Caco-2 (cell line): ENCODE data around the gene BCAT1. TPM values are rescaled to one million over a fixed set of nuclear protein-coding genes. Genes with fewer than 3 reads are reported as not detected.

Source experiments
- BruUV-seq: library from RNA; stranded (reverse); fragments of 400-500 nt; replicated peaks from 2 replicates; lab custom pipeline; 2021; lab: Mats Ljungman, UMichigan
- CTCF ChIA-PET: fragments of 300-600 bp; sonication (Branson Sonifier 250); formaldehyde crosslinking; loops from one replicate; lab custom pipeline; 2022; ENCODE audit warnings: antibody characterized with exemption; lab: Charles Lee
- POLR2A ChIA-PET: fragments of 300-600 bp; sonication (Branson Sonifier 250); formaldehyde crosslinking; loops from one replicate; lab custom pipeline; 2022; ENCODE audit warnings: antibody characterized with exemption; lab: Charles Lee
- DNase-seq, 2 experiments: peaks; one replicate each; pipeline versions ENCODE4 v3.0.0 to v3.0.0-alpha.2; 2020 to 2022
- H3K27me3 ChIP-seq: replicated peaks from 2 replicates; pipeline ENCODE4 v1.6.0; 2011; ENCODE audit warnings: low read length; ENCODE audit not compliant: control insufficient read depth, insufficient read depth
- H3K36me3 ChIP-seq: 2 replicates; pipeline ENCODE4 v1.5.1; 2011; ENCODE audit warnings: low read length; ENCODE audit not compliant: control insufficient read depth, insufficient read depth
- H3K4me1 ChIP-seq: fragments of 250-450 bp; sonication (Bioruptor Pico); 2 replicates; pipeline ENCODE4 v1.5.1; 2020; ENCODE audit warnings: mild to moderate bottlenecking
- H3K4me3 ChIP-seq: 2 replicates; pipeline ENCODE4 v1.5.1; 2011; ENCODE audit warnings: low read depth, mild to moderate bottlenecking, control low read depth, low read length
- H3K9me3 ChIP-seq: fragments of 250-450 bp; sonication (Bioruptor Pico); 2 replicates; pipeline ENCODE4 v1.5.1; 2020; ENCODE audit warnings: mild to moderate bottlenecking, moderate library complexity
- H3K27ac Mint-ChIP-seq: one replicate; pipeline ENCODE4 v1.8.0; 2022; ENCODE audit warnings: mixed read lengths; ENCODE audit not compliant: unreplicated experiment
- H3K27me3 Mint-ChIP-seq: one replicate; pipeline ENCODE4 v1.8.0; 2022; ENCODE audit warnings: mixed read lengths; ENCODE audit not compliant: insufficient read depth, unreplicated experiment
- H3K36me3 Mint-ChIP-seq: one replicate; pipeline ENCODE4 v1.8.0; 2022; ENCODE audit warnings: mild to moderate bottlenecking, mixed read lengths; ENCODE audit not compliant: insufficient read depth, unreplicated experiment
- H3K4me1 Mint-ChIP-seq: one replicate; pipeline ENCODE4 v1.8.0; 2022; ENCODE audit warnings: low read depth, mixed read lengths; ENCODE audit not compliant: unreplicated experiment
- H3K4me3 Mint-ChIP-seq: one replicate; pipeline ENCODE4 v1.8.0; 2022; ENCODE audit warnings: mild to moderate bottlenecking, moderate library complexity, mixed read lengths; ENCODE audit not compliant: unreplicated experiment
- H3K9me3 Mint-ChIP-seq: one replicate; pipeline ENCODE4 v1.8.0; 2022; ENCODE audit warnings: mixed read lengths; ENCODE audit not compliant: unreplicated experiment
- CTCF ChIP-seq, 2 experiments: fragments of 200-600 bp in 1 of 2; IDR thresholded peaks; 1 replicate in 1 of 2; 2 replicates in 1 of 2; pipeline versions ENCODE4 v1.5.1 to v1.8.0; 2011 to 2022; ENCODE audit warnings: antibody characterized with exemption in 1 of 2, control low read depth in 1 of 2, inconsistent platforms in 1 of 2, low read depth in 1 of 2, low read length in 1 of 2, mild to moderate bottlenecking in 1 of 2, moderate library complexity in 1 of 2; ENCODE audit not compliant: insufficient read depth in 1 of 2, severe bottlenecking in 1 of 2, unreplicated experiment in 1 of 2
- intact Hi-C: fragments of 100-400 bp; cut with micrococcal nuclease; formaldehyde crosslinking; loops from one replicate; pipeline ENCODE4 v1.10.0; 2022; ENCODE audit not compliant: unreplicated experiment
- total RNA-seq: library from RNA; stranded (reverse); gene quantifications from 2 replicates; pipeline ENCODE4 v1.2.3, GENCODE V29; 2022

The BCAT1 gene
- total RNA-seq, 1 experiment from 2014 or later, result 432 TPM

DNA sequence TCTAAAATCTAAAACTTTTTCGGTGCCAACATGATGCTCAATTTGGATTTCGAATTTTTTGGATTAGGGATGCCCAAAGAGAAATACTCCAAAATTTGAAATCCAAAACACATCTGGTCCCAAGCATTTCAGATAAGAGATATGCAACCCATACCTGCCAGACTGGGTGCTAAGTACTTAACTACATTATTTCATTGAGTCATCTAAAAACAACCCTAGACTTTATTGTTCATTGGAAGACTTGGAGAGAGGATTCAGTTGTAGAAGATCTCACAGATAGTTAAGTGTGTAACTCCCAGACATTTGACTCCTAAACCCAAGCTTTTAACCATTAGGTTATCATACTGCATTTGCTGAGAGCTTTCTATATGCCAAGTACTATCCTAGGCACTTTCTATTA is 102.2 kb downstream of the BCAT1 start:
- BruUV-seq, result no TSS peak
- ChIA-PET CTCF (no interaction called here), POLR2A (no interaction called here)
- no peaks in the 10 kb centered on the region for H3K9me3 Mint-ChIP-seq
- Histone ChIP-seq H3K4me1 (no peaks in the 10 kb centered on the region), H3K9me3 (no peaks in the 10 kb centered on the region), H3K4me3 (no peak overlapping the region), H3K27me3 (no peaks in the 10 kb centered on the region), H3K36me3 (peaks cover 1% of the 10 kb centered on the region; the same call in 1 of the 2 replicates)
- no peak for TF ChIP-seq CTCF (IDR thresholded peaks at IDR 0.05; ENCODE audit: insufficient read depth in 1 of 2, low read depth in 1 of 2, low read length in 1 of 2, severe bottlenecking in 1 of 2, unreplicated experiment in 1 of 2)
- H3K27ac Mint-ChIP-seq, result no peak overlapping the region
- H3K27me3 Mint-ChIP-seq, result no peaks in the 10 kb centered on the region
- intact Hi-C loops, result no loop called here
- no peak overlapping the region for H3K4me3 Mint-ChIP-seq
- peaks cover 4% of the 10 kb centered on the region for H3K4me1 Mint-ChIP-seq
- DNase-seq, result no peak
- H3K36me3 Mint-ChIP-seq, result peaks cover 79% of the 10 kb centered on the region

DNA sequence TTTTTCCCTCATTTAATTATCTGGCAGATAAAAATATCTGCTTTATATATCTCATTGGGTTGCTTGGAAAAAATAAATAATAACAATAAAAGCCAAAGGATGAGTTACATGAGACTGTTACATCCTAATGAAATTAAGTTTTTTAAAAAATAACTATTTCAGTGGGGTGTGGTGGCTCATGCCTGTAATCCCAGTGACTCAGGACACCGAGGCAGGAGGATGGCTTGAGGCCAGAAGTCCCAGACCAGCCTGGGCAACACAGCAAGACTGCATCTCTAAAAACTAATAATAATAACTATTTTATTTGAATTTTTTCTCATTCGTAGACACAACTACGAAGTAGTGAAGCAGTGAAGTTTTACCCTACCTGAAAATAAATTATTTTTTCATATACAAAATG is 103.3 kb downstream of the BCAT1 start:
- Histone ChIP-seq H3K36me3 (peaks cover 1% of the 10 kb centered on the region; the same call in 1 of the 2 replicates), H3K9me3 (no peaks in the 10 kb centered on the region), H3K27me3 (no peaks in the 10 kb centered on the region), H3K4me3 (no peak overlapping the region), H3K4me1 (no peaks in the 10 kb centered on the region)
- Mint-ChIP-seq H3K4me1 (peaks cover 4% of the 10 kb centered on the region), H3K4me3 (no peak overlapping the region), H3K27me3 (no peaks in the 10 kb centered on the region), H3K36me3 (peaks cover 80% of the 10 kb centered on the region), H3K27ac (no peak overlapping the region), H3K9me3 (no peaks in the 10 kb centered on the region)
- intact Hi-C loops, result no loop called here
- no peak for TF ChIP-seq CTCF (IDR thresholded peaks at IDR 0.05; ENCODE audit: insufficient read depth in 1 of 2, low read depth in 1 of 2, low read length in 1 of 2, severe bottlenecking in 1 of 2, unreplicated experiment in 1 of 2)
- BruUV-seq, result no TSS peak
- ChIA-PET CTCF (no interaction called here), POLR2A (no interaction called here)
- no peak for DNase-seq

DNA sequence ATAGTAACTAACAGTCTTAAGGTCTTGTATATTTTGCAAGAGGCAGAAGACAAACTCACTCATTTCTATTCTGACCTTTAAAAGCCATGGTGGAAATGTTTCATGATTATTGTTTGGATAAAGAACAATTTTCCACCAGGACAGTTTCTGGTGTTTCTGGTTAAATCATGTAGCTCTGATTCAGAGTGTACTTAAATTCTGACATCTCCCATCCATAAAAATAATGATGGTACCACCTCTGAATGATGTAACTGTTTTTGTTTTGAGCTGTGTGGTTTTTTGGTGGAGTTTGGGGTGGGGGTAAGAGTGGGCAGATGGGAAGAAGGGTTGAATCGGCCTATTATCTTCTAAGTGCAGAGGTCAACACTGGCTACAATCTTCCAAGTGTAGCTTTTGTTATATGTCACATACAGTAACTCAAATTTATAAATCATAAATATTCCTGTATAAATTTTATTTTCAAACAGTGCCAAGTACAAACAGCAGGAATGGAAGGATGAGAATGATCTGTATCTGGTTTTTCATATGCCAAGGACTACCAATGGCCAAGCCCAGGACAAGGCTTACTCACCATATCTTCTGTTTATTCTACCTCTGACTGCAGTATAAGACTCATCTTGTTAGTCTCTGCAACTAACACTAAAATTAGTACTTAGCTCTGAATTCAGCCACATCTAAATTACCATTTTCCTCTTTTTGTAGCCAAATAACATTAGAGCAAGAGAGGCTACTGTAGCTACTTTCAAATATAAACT is 108.7 kb downstream of the BCAT1 start:
- CTCF ChIA-PET, result no interaction called here

More for the DNA sequence above, 108.7 kb downstream of the BCAT1 start:
- POLR2A ChIA-PET, result no interaction called here
- Mint-ChIP-seq H3K27ac (no peak overlapping the region), H3K9me3 (no peaks in the 10 kb centered on the region), H3K27me3 (no peaks in the 10 kb centered on the region), H3K4me1 (peaks cover 7% of the 10 kb centered on the region), H3K4me3 (no peak overlapping the region), H3K36me3 (peaks cover 82% of the 10 kb centered on the region)
- no peak for TF ChIP-seq CTCF (IDR thresholded peaks at IDR 0.05; ENCODE audit: insufficient read depth in 1 of 2, low read depth in 1 of 2, low read length in 1 of 2, severe bottlenecking in 1 of 2, unreplicated experiment in 1 of 2)
- no peaks in the 10 kb centered on the region for H3K27me3 ChIP-seq
- BruUV-seq, result no TSS peak
- intact Hi-C loops, result no loop called here
- H3K36me3 ChIP-seq, result peaks cover 2% of the 10 kb centered on the region; the same call in 1 of the 2 replicates
- H3K9me3 ChIP-seq, result no peaks in the 10 kb centered on the region
- no peaks in the 10 kb centered on the region for H3K4me1 ChIP-seq
- no peak overlapping the region for H3K4me3 ChIP-seq
- no peak for DNase-seq
